GM12878 (cell line): Measurements from ENCODE around the gene APBA1. TPM values are rescaled to one million over a fixed set of nuclear protein-coding genes. Genes with fewer than 3 reads are reported as not detected.

Experiments used
- ATAC-seq: fragments of 200-7000 bp; cut with Tn5 transposase; 3 replicates; pipeline ENCODE4 v1.9.1; 2020; ENCODE audit warnings: mild to moderate bottlenecking, moderate library complexity
- BruUV-seq: library from RNA; stranded (reverse); fragments of 400-500 nt; replicated peaks from 2 replicates; lab custom pipeline; 2021; lab: Mats Ljungman, UMichigan
- CTCF ChIA-PET: fragments of 300-600 bp; sonication (Branson Sonifier 250); formaldehyde crosslinking; extraction: SDS; loops from one replicate; lab custom pipeline; 2021; ENCODE audit warnings: inconsistent platforms; lab: Yijun Ruan, JAX
- POLR2A ChIA-PET: fragments of 350-600 bp; formaldehyde crosslinking; extraction: SDS; loops from one replicate; lab custom pipeline; 2021; ENCODE audit warnings: inconsistent platforms; lab: Charles Lee
- RAD21 ChIA-PET: fragments of 300-600 bp; sonication (Branson Sonifier 250); formaldehyde crosslinking; loops from one replicate; lab custom pipeline; 2023; ENCODE audit warnings: antibody characterized with exemption; ENCODE audit not compliant: unreplicated experiment; lab: Charles Lee
- SMC1A ChIA-PET: fragments of 300-600 bp; sonication (Branson Sonifier 250); formaldehyde crosslinking; loops from one replicate; lab custom pipeline; 2023; ENCODE audit not compliant: unreplicated experiment, uncharacterized antibody; lab: Charles Lee
- DNase-seq: peaks from one replicate; pipeline ENCODE4 v3.0.0-alpha.2; 2011; ENCODE audit warnings: low read depth, low spot score
- FAIRE-seq: peaks from 3 replicates; lab custom pipeline; 2011; peaks lifted over from hg19 to GRCh38; lab: Jason Lieb, UNC
- H2AFZ ChIP-seq: 2 replicates; pipeline ENCODE4 v1.6.0; 2011; ENCODE audit warnings: low read depth, low read length, control low read depth; ENCODE audit not compliant: control insufficient read depth
- H3K27ac ChIP-seq: 2 replicates; pipeline ENCODE4 v1.5.1; 2011; ENCODE audit warnings: control low read depth; ENCODE audit not compliant: control insufficient read depth, insufficient read depth
- H3K27me3 ChIP-seq, 2 experiments: replicated peaks in 1 of 2; 2 replicates each; pipeline versions ENCODE4 v1.6.0 to v1.6.1; 2011; ENCODE audit warnings: low read length in 1 of 2; ENCODE audit not compliant: control insufficient read depth in 2 of 2, insufficient read depth in 2 of 2
- H3K36me3 ChIP-seq, 2 experiments: 2 replicates each; pipeline ENCODE4 v1.5.1; 2011; ENCODE audit warnings: low read length in 1 of 2; ENCODE audit not compliant: control insufficient read depth in 2 of 2, insufficient read depth in 2 of 2
- H3K4me1 ChIP-seq: 2 replicates; pipeline ENCODE4 v1.6.1; 2011; ENCODE audit warnings: mild to moderate bottlenecking, low read length, moderate library complexity, mixed read lengths; ENCODE audit not compliant: control insufficient read depth, insufficient read depth
- H3K4me2 ChIP-seq: 2 replicates; pipeline ENCODE4 v1.6.0; 2011; ENCODE audit warnings: control low read depth; ENCODE audit not compliant: control insufficient read depth, insufficient read depth
- H3K4me3 ChIP-seq: fragments of 200-600 bp; sonication (generic); 2 replicates; pipeline ENCODE4 v1.5.1; 2016
- H3K79me2 ChIP-seq: 2 replicates; pipeline ENCODE4 v1.6.0; 2011; ENCODE audit warnings: low read length; ENCODE audit not compliant: control insufficient read depth, insufficient read depth
- H3K9ac ChIP-seq: 2 replicates; pipeline ENCODE4 v1.8.0; 2011; ENCODE audit warnings: low read length, control low read depth, mixed read lengths; ENCODE audit not compliant: control insufficient read depth, insufficient read depth
- H3K9me3 ChIP-seq: replicated peaks from 3 replicates; pipeline ENCODE4 v1.5.1; 2011; ENCODE audit warnings: mild to moderate bottlenecking, low read length; ENCODE audit not compliant: control insufficient read depth, insufficient read depth
- H4K20me1 ChIP-seq: 2 replicates; pipeline ENCODE4 v1.6.0; 2011; ENCODE audit not compliant: control insufficient read depth, insufficient read depth
- EGR1 ChIP-seq, 2 experiments: IDR thresholded peaks; 1 replicate in 1 of 2; 2 replicates in 1 of 2; pipeline ENCODE4 v1.6.1; 2011 to 2012; ENCODE audit warnings: low read depth in 2 of 2, low read length in 2 of 2, borderline replicate concordance in 1 of 2, mild to moderate bottlenecking in 1 of 2, moderate library complexity in 1 of 2
- MEF2B ChIP-seq: fragments of 450-650 bp; IDR thresholded peaks from 2 replicates; pipeline ENCODE4 v1.6.1; 2018; ENCODE audit warnings: mild to moderate bottlenecking, moderate library complexity; ENCODE audit not compliant: partially characterized antibody, poor library complexity, severe bottlenecking
- MTA2 ChIP-seq: fragments of 450-650 bp; IDR thresholded peaks from 2 replicates; pipeline ENCODE4 v1.6.1; 2016; ENCODE audit warnings: low read depth, mild to moderate bottlenecking, moderate library complexity
- MTA3 ChIP-seq: IDR thresholded peaks from 2 replicates; pipeline ENCODE4 v1.6.1; 2012; ENCODE audit warnings: low read length, inconsistent platforms, borderline replicate concordance
- MYC ChIP-seq: IDR thresholded peaks from 2 replicates; pipeline ENCODE4 v1.6.1; 2011; ENCODE audit warnings: mild to moderate bottlenecking, low read length, moderate library complexity, inconsistent platforms; ENCODE audit not compliant: insufficient read depth, insufficient replicate concordance, insufficient read length, severe bottlenecking
- RB1 ChIP-seq: fragments of 450-650 bp; formaldehyde crosslinking; IDR thresholded peaks from 2 replicates; pipeline ENCODE4 v1.6.1; 2017; ENCODE audit warnings: mild to moderate bottlenecking, borderline replicate concordance
- SIN3A ChIP-seq: IDR thresholded peaks from 2 replicates; pipeline ENCODE4 v1.6.1; 2012; ENCODE audit warnings: low read depth, low read length, improper control_type of control experiment
- SMAD1 ChIP-seq: fragments of 450-650 bp; IDR thresholded peaks from 2 replicates; pipeline ENCODE4 v1.6.1; 2018; ENCODE audit warnings: mild to moderate bottlenecking, low read depth; ENCODE audit not compliant: partially characterized antibody
- ZNF207 ChIP-seq: fragments of 450-650 bp; IDR thresholded peaks from 2 replicates; pipeline ENCODE4 v1.6.1; 2014; ENCODE audit warnings: antibody characterized with exemption, mild to moderate bottlenecking, borderline replicate concordance
- ZNF384 ChIP-seq: IDR thresholded peaks from 2 replicates; pipeline ENCODE4 v1.6.1; 2012; ENCODE audit warnings: low read depth, mild to moderate bottlenecking, low read length, improper control_type of control experiment, borderline replicate concordance
- ZSCAN29 ChIP-seq: fragments of 450-650 bp; IDR thresholded peaks from 2 replicates; pipeline ENCODE4 v1.6.1; 2017; ENCODE audit warnings: mild to moderate bottlenecking, moderate library complexity
- WGBS: methylation state at CpG from one replicate; pipeline ENCODE4 v1.1.6; 2016; ENCODE audit warnings: low lambda C conversion rate; ENCODE audit not compliant: insufficient replicate concordance, insufficient coverage; ENCODE audit errors: missing lambda C conversion rate; 5-methylcytosine and 5-hydroxymethylcytosine counted together
- in situ Hi-C: fragments of 300-500 bp; cut with MboI; formaldehyde crosslinking; loops from 9 replicates; pipeline ENCODE4 v1.14.3; 2018; ENCODE audit warnings: mixed read lengths
- intact Hi-C: fragments of 100-400 bp; cut with micrococcal nuclease; formaldehyde crosslinking; loops from one replicate; pipeline ENCODE4 v1.14.2; 2022; ENCODE audit not compliant: unreplicated experiment
- polyA plus RNA-seq, 11 experiments: library from polyadenylated mRNA; depleted of rRNA in 4 of 11; unstranded in 6 of 11; stranded (reverse) in 5 of 11; fragments of >200 nt; fragmentation: Nextera tagmentation in 4 of 11; fragmentation: Illumina TruSeq in 1 of 11; extraction: Ambion mirVana in 4 of 11; extraction: Trizol in 1 of 11; gene quantifications; 1 replicate in 1 of 11; 2 replicates in 10 of 11; pipeline versions ENCODE4 v1.2.1 to v1.2.3, GENCODE V29; 2011 to 2016; ENCODE audit warnings: inconsistent platforms in 2 of 11, missing spikeins in 2 of 11, low read depth in 1 of 11
- total RNA-seq, 4 experiments: library from RNA; depleted of rRNA in 3 of 4; stranded (reverse); fragments of >200 nt in 3 of 4; fragmentation: Illumina TruSeq in 1 of 4; extraction: Trizol in 1 of 4; gene quantifications; 2 replicates each; pipeline versions ENCODE4 v1.2.1 to v1.2.3, GENCODE V29; 2013 to 2021
- TF ChIP-seq, protein P1 (sequence below), 3 experiments: IDR thresholded peaks in 2 of 3; conservative IDR thresholded peaks in 1 of 3; 2 replicates each; pipeline ENCODE4 v1.5.1; 2011; ENCODE audit warnings: low read depth in 3 of 3, low read length in 3 of 3, mild to moderate bottlenecking in 3 of 3, control low read depth in 2 of 3, moderate library complexity in 2 of 3, inconsistent platforms in 1 of 3, mixed read lengths in 1 of 3; ENCODE audit not compliant: control insufficient read depth in 2 of 3, insufficient read depth in 1 of 3; ENCODE audit errors: extremely low read depth in 1 of 3
- TF ChIP-seq, protein P2 (sequence below): IDR thresholded peaks from 2 replicates; pipeline ENCODE4 v1.6.1; 2011; ENCODE audit warnings: borderline replicate concordance, low read depth, mild to moderate bottlenecking, moderate library complexity, mixed read lengths, low read length; ENCODE audit not compliant: insufficient read depth; ENCODE audit errors: extremely low read length
- TF ChIP-seq, protein P3 (sequence below): fragments of 450-650 bp; IDR thresholded peaks from 2 replicates; pipeline ENCODE4 v1.6.1; 2016; ENCODE audit warnings: mild to moderate bottlenecking

APBA1 gene
- total and polyA plus RNA-seq, 10 of the 15 experiments (the other 5 are each of a cell fraction or from before 2014, with no cell fraction given): 0.01 to 1.3 (median 0.05) TPM; not detected in 7

DNA sequence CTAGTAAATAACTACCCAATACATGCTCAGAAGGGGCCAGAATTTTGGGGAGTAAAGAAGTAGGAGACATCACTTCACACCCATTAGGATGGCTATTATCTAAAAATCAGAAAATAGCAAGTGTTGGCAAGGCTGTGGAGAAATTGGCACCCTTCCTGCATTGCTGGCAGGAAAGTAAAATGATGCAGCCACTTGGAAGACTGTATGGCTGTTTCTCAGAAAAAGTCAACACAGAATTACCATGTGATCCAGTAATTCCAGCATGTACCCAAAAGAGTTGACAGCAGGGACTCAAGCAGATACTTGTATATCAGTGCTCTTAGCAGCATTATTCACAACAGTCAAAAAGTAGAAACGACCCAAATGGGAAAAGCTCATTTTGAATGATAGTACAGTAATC is 107.6 kb downstream of the APBA1 start:
- H3K27ac ChIP-seq: no peak overlapping the region
- intact Hi-C loops (no loop called here), in situ Hi-C loops (loop anchor here (10.0 kb wide), 1 partner anchor 310 kb away; no protein-coding TSS in a partner anchor)
- no peaks in the 10 kb centered on the region for H3K27me3 ChIP-seq
- H2AFZ ChIP-seq: no peak overlapping the region
- 4% methylated on average over 1 of the region's 1 CpG for WGBS
- ATAC-seq: no peak
- ChIA-PET POLR2A (no interaction called here), SMC1A (no interaction called here), RAD21 (no interaction called here), CTCF (no interaction called here)
- FAIRE-seq: no peak
- H4K20me1 ChIP-seq: no peaks in the 10 kb centered on the region
- no peaks in the 10 kb centered on the region for H3K4me1 ChIP-seq
- no peak overlapping the region for H3K4me2 ChIP-seq
- H3K9me3 ChIP-seq: no peaks in the 10 kb centered on the region
- no peak for DNase-seq
- TF ChIP-seq, protein P1, sequence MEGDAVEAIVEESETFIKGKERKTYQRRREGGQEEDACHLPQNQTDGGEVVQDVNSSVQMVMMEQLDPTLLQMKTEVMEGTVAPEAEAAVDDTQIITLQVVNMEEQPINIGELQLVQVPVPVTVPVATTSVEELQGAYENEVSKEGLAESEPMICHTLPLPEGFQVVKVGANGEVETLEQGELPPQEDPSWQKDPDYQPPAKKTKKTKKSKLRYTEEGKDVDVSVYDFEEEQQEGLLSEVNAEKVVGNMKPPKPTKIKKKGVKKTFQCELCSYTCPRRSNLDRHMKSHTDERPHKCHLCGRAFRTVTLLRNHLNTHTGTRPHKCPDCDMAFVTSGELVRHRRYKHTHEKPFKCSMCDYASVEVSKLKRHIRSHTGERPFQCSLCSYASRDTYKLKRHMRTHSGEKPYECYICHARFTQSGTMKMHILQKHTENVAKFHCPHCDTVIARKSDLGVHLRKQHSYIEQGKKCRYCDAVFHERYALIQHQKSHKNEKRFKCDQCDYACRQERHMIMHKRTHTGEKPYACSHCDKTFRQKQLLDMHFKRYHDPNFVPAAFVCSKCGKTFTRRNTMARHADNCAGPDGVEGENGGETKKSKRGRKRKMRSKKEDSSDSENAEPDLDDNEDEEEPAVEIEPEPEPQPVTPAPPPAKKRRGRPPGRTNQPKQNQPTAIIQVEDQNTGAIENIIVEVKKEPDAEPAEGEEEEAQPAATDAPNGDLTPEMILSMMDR (IDR thresholded peaks at IDR 0.05 in 2 of 3, conservative IDR thresholded peaks at IDR 0.05 in 1 of 3; ENCODE audit: control insufficient read depth in 2 of 3, extremely low read depth in 1 of 3, insufficient read depth in 1 of 3, low read depth in 3 of 3, low read length in 3 of 3): no peak
- TF ChIP-seq EGR1 (IDR thresholded peaks at IDR 0.05; ENCODE audit: borderline replicate concordance in 1 of 2, low read depth in 2 of 2, low read length in 2 of 2) (no peak), SIN3A (no peak), SMAD1 (no peak), RB1 (no peak), ZNF207 (no peak), MTA3 (no peak), MTA2 (no peak), MYC (no peak), MEF2B (no peak), ZNF384 (no peak), ZSCAN29 (no peak)
- TF ChIP-seq, protein P2, sequence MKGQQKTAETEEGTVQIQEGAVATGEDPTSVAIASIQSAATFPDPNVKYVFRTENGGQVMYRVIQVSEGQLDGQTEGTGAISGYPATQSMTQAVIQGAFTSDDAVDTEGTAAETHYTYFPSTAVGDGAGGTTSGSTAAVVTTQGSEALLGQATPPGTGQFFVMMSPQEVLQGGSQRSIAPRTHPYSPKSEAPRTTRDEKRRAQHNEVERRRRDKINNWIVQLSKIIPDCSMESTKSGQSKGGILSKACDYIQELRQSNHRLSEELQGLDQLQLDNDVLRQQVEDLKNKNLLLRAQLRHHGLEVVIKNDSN: no peak
- TF ChIP-seq, protein P3, sequence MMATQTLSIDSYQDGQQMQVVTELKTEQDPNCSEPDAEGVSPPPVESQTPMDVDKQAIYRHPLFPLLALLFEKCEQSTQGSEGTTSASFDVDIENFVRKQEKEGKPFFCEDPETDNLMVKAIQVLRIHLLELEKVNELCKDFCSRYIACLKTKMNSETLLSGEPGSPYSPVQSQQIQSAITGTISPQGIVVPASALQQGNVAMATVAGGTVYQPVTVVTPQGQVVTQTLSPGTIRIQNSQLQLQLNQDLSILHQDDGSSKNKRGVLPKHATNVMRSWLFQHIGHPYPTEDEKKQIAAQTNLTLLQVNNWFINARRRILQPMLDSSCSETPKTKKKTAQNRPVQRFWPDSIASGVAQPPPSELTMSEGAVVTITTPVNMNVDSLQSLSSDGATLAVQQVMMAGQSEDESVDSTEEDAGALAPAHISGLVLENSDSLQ: no peak
- H3K79me2 ChIP-seq: no peaks in the 10 kb centered on the region
- H3K36me3 ChIP-seq: no peaks in the 10 kb centered on the region
- H3K9ac ChIP-seq: no peak overlapping the region
- H3K4me3 ChIP-seq: no peak overlapping the region
- BruUV-seq: no TSS peak
